ENCODE results near the gene PCGF3.

DNA sequence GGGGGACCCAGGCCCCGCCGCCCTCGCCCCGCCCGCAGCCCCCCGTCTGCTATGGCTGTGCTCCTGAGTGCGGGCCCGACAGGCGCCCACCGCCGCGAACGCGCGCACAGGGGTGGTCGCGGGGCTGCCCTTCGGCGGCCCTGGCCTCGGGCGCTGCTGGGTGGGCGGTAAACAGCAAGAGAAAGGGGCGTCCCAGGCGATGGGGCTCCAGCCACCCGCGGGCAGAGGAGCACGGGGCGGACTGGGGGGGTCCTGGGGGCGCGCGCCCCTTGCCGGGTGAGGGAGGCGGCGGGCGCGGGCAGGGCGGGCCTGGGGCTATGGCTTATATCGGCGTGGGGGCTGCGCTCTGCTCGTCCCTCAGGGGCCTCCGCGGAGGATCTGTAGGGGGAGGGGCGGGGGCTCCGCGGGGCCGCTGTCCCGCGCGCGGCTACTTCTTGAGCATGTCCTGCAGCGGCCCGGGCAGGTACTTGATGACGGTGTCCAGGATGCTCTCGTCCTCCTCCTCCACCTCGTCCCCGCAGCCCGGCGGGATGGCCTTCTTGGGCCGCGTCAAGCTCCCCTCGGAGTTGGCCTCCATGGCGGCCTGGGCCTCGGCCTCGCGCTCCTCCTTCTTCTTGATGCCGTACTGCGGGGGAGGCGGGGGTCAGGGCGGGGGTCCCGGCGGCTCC is 80.6 kb downstream of the PCGF3 start:
- no peak for TF ChIP-seq CTCF (conservative IDR thresholded peaks at IDR 0.05; ENCODE audit: low read length)
- TF ChIP-seq EZH2phosphoT487 (IDR thresholded peaks at IDR 0.05; ENCODE audit: borderline replicate concordance): no peak

Data from Loucy (cell line).